Measurements from ENCODE around the gene RUNDC3A.
"Not testable (repeated sequence)": the region's sequence is repeated elsewhere in the genome, so short reads cannot be mapped to it uniquely, and the experiment has no call there.

RUNDC3A gene

DNA sequence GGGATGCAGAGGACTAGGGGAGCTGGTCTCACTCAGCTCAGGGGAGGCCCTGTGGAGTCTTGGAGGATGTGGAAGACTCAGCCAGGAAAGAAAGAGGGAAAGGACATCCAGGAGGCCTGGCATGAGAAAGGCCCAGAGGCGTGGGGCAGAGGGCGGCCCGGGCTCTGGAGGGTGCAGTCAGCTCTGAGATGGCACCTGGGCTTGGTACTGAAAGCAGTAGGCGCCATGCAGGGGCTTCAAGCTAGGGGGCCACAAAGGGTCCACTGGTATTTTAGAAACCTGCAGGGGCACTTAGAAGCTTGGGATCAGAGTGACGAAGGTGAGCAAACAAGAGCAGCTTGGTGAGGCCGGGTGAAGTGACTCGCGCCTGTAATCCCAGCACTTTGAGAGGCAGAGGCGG lies 49.7 kb downstream of the RUNDC3A start:
- no peak for DNase-seq (ENCODE audit: low read depth in 2 of 2, low spot score in 1 of 2)

GRCh38 chr17:44359006-44359405 lies 50.6 kb downstream of the RUNDC3A start:
- DNase-seq (ENCODE audit: low read depth in 2 of 2, low spot score in 1 of 2): no peak

- no peak for DNase-seq (ENCODE audit: low read depth in 2 of 2, low spot score in 1 of 2)
Observed at GRCh38 chr17:44359458-44360143, 51.2 kb downstream of the RUNDC3A start.

- no peak for DNase-seq (ENCODE audit: low read depth in 2 of 2, low spot score in 1 of 2)
Observed at GRCh38 chr17:44360144-44360533, 51.7 kb downstream of the RUNDC3A start.

DNA sequence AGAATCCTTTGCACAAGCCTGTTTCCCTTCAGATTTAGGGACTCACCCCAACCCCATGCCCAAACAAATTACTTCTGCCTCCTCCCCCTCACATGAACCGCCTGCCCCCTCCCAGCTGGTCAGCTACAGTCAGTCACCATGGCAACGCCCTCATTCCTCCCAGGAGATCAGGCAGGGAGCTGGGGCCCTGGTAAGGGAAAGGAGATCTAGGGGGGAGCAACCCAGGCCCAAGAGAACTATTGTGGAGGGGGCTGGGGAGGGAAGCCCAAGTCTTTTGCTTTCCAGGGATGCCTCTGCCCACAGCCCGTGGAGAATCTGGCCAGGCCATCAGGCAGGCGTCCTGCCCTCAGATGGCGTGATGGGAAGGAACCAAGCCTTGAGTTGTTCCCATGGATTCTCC lies 52.4 kb downstream of the RUNDC3A start:
- DNase-seq (ENCODE audit: low read depth in 2 of 2, low spot score in 1 of 2): no peak

DNA sequence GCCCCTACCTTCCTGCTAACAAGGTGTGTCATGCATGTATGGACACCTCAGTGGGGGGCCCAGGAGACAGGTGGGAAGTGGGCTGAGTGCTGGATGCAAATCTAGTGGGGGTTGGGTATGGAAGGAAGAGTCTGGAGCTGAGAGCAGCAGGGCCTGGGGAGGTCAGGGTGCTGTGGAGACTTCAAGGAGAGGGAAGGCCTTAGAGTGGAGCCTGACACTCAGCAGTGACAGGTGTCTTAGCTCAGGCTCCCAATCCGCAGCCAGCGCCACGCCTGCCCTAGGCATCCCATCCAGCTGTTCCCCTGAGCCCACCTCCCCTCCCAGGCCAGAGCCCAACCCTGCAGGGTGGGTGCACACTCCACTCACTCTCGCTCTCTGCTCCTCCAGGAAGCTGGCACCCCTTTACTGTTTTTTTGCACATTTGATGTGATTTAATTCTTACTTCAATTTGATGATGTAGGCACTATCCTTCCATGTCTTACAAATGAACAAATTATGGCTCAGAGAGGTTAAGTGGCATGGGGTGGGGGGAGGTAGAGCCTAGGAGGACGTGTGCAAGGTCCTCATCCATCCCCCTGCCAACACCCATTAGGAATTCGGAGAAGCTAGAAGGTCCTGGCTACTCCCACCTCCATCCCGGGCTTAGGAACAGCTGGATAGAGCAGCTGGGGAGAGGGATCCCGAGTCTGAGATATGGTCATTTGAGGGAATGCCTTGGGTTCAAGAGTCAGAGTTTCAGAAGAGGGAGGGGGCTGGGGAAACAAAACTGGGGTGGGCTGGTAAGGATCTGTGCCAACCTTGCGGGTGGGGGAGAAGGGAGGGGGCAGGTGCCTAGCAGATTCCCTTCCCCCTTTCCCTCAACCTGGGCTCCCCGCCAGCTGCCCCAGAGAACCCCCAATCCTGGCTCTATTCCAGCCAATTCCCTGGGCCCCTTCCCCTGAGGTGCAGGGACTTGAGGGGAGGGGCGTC lies 53.2 kb downstream of the RUNDC3A start:
- no peak for DNase-seq (ENCODE audit: low read depth in 2 of 2, low spot score in 1 of 2)

- no peak for DNase-seq (ENCODE audit: low read depth in 2 of 2, low spot score in 1 of 2)
Observed at GRCh38 chr17:44362459-44362948, 54.1 kb downstream of the RUNDC3A start.

GRCh38 chr17:44362949-44363612 lies 54.7 kb downstream of the RUNDC3A start:
- DNase-seq (ENCODE audit: low read depth in 2 of 2, low spot score in 1 of 2): no peak

- peak in 1 of 2 donors; percentile 33 for DNase-seq (ENCODE audit: low read depth in 2 of 2, low spot score in 1 of 2)
Observed at GRCh38 chr17:44363613-44364159, 55.3 kb downstream of the RUNDC3A start, which contains the start of gene FAM171A2. Gene FAM171A2, minus strand, starts transcription at chr17:44363853. Its CDS starts 139 bp downstream, at chr17:44363714.

- DNase-seq (ENCODE audit: low read depth in 2 of 2, low spot score in 1 of 2): not testable (repeated sequence)
Observed at GRCh38 chr17:44365051-44365450, 56.6 kb downstream of the RUNDC3A start.

GRCh38 chr17:44367231-44367979 lies 59.0 kb downstream of the RUNDC3A start:
- DNase-seq (ENCODE audit: low read depth in 2 of 2, low spot score in 1 of 2): no peak
